Renal cortex interstitium (tissue), 11 donors: ENCODE results near the gene GNL2. TPM values are rescaled to one million over a fixed set of nuclear protein-coding genes. Genes with fewer than 3 reads are reported as not detected.
"Not testable (repeated sequence)": the region's sequence is repeated elsewhere in the genome, so short reads cannot be mapped to it uniquely, and the experiment has no call there.

Source experiments
- DNase-seq, 11 donors: peaks; one replicate each; pipeline ENCODE4 v3.0.0-alpha.2; 2013; ENCODE audit warnings: low read depth in 9 of 11, low spot score in 4 of 11; ENCODE audit errors: extremely low read depth in 1 of 11
- polyA plus RNA-seq, 3 donors: library from polyadenylated mRNA; unstranded; fragments of 120-200 nt; gene quantifications; one replicate each; pipeline ENCODE4 v1.2.1, GENCODE V29; 2013; ENCODE audit not compliant: insufficient read length in 3 of 3

GNL2 gene
- polyA plus RNA-seq, 3 donors = 66.2 to 84.1 (median 74.9) TPM

GRCh38 chr1:37574834-37575480 is 20.8 kb downstream of the GNL2 start:
- no peak for DNase-seq

GRCh38 chr1:37570528-37571334 is 25.0 kb downstream of the GNL2 start:
- no peak for DNase-seq

- no peak for DNase-seq
These were observed 28.7 kb downstream of the GNL2 start for GRCh38 chr1:37567023-37567422.

- no peak for DNase-seq
These were observed 30.8 kb downstream of the GNL2 start for GRCh38 chr1:37564892-37565291.

- DNase-seq = no peak
These were observed 32.8 kb downstream of the GNL2 start for GRCh38 chr1:37562984-37563383.

- DNase-seq = peak in 1 of 11 donors; percentile 5
These were observed 34.3 kb downstream of the GNL2 start for GRCh38 chr1:37561133-37562132.

- DNase-seq = no peak
These were observed 35.2 kb downstream of the GNL2 start for GRCh38 chr1:37560401-37561132.

GRCh38 chr1:37559957-37560379 is 35.8 kb downstream of the GNL2 start:
- DNase-seq = not testable (repeated sequence)

GRCh38 chr1:37559080-37559479 is 36.7 kb downstream of the GNL2 start:
- DNase-seq = no peak

GRCh38 chr1:37558411-37558810 is 37.3 kb downstream of the GNL2 start:
- DNase-seq = no peak

GRCh38 chr1:37557402-37557801 is 38.3 kb downstream of the GNL2 start:
- no peak for DNase-seq

GRCh38 chr1:37556712-37557196 is 39.0 kb downstream of the GNL2 start, which contains the start of gene DNALI1:
DNALI1 (plus strand) TSS chr1:37556940; CDS start chr1:37556995, 55 bp downstream.
- DNase-seq = peak; percentile 64 to 89 (median 84)

GRCh38 chr1:37553927-37554808 is 41.6 kb downstream of the GNL2 start, which contains the start of gene SNIP1:
SNIP1 (minus strand) TSS chr1:37554293; CDS start chr1:37554229, 64 bp downstream.
- DNase-seq = peak; percentile 82 to 95 (median 89)

- DNase-seq = no peak
These were observed 42.2 kb downstream of the GNL2 start for GRCh38 chr1:37553598-37553926.

GRCh38 chr1:37549341-37549740 is 46.4 kb downstream of the GNL2 start:
- DNase-seq = no peak

GRCh38 chr1:37545019-37545418 is 50.7 kb downstream of the GNL2 start:
- no peak for DNase-seq

GRCh38 chr1:37544530-37544929 is 51.2 kb downstream of the GNL2 start:
- DNase-seq = no peak
